ENCODE measurements around the gene AKT3.

AKT3 gene

GRCh38 chr1:243497939-243498681, 351.9 kb downstream of the AKT3 start:
- Histone ChIP-seq H3K9me3 (ENCODE audit: insufficient read depth, low read depth, low read length) (no peaks in the 10 kb centered on the region), H3K9me2 (replicated peaks; ENCODE audit: low read depth, low read length) (no peaks in the 10 kb centered on the region), H3K36me3 (ENCODE audit: insufficient read depth, low read length) (0 out of 2 replicates have a peak, but pooled peaks cover 2% of the 10 kb centered on the region), H3K79me2 (ENCODE audit: insufficient read depth, low read length) (no peaks in the 10 kb centered on the region), H3K4me2 (ENCODE audit: low read depth, low read length, poor library complexity, severe bottlenecking) (no peak overlapping the region), H3K9ac (ENCODE audit: low read depth, low read length, poor library complexity, severe bottlenecking) (no peak overlapping the region), H3K4me1 (ENCODE audit: insufficient read depth, low read length, poor library complexity, severe bottlenecking) (no peaks in the 10 kb centered on the region), H4K20me1 (ENCODE audit: insufficient read depth, low read length, poor library complexity, severe bottlenecking) (no peaks in the 10 kb centered on the region), H2AFZ (ENCODE audit: low read length) (no peak overlapping the region), H3K27me3 (ENCODE audit: insufficient read depth, low read length, poor library complexity, severe bottlenecking) (no peaks in the 10 kb centered on the region), H3K4me3 (ENCODE audit: low read length, poor library complexity, severe bottlenecking) (no peak overlapping the region), H3F3A (ENCODE audit: low read depth) (no peaks in the 10 kb centered on the region)
- TF ChIP-seq EZH2phosphoT487 (IDR thresholded peaks at IDR 0.05; ENCODE audit: borderline replicate concordance): no peak
- TF ChIP-seq CTCF (conservative IDR thresholded peaks at IDR 0.05; ENCODE audit: low read length): no peak

DNA sequence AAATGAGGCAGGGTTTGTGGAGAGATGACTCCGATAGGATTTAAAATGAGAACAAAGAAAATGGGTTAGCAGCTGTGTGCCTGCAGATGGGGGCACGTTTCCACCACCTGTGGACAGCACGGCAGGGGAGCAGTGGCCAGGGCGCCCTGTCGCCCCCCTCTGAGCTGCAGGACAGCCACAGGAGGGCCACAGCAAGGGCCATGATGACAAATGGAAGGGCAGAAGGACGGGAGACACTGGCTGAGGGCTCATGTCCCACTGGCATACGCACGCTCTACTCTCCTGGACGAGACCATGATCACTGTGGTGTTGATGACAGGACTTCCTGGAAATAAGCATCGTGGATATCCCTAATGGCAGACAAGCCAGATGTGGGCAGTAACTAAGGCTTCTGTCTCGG, 353.2 kb downstream of the AKT3 start:
- no peak overlapping the region for H3K4me3 ChIP-seq (ENCODE audit: low read length, poor library complexity, severe bottlenecking)
- H3K9me2 ChIP-seq (replicated peaks; ENCODE audit: low read depth, low read length): no peaks in the 10 kb centered on the region
- TF ChIP-seq CTCF (conservative IDR thresholded peaks at IDR 0.05; ENCODE audit: low read length): no peak
- TF ChIP-seq EZH2phosphoT487 (IDR thresholded peaks at IDR 0.05; ENCODE audit: borderline replicate concordance): no peak
- no peaks in the 10 kb centered on the region for H3K79me2 ChIP-seq (ENCODE audit: insufficient read depth, low read length)
- no peaks in the 10 kb centered on the region for H3K27me3 ChIP-seq (ENCODE audit: insufficient read depth, low read length, poor library complexity, severe bottlenecking)
- H3K9ac ChIP-seq (ENCODE audit: low read depth, low read length, poor library complexity, severe bottlenecking): no peak overlapping the region
- H3K36me3 ChIP-seq (ENCODE audit: insufficient read depth, low read length): 0 out of 2 replicates have a peak, but pooled peaks cover 2% of the 10 kb centered on the region
- H3K4me2 ChIP-seq (ENCODE audit: low read depth, low read length, poor library complexity, severe bottlenecking): no peak overlapping the region
- H3F3A ChIP-seq (ENCODE audit: low read depth): no peaks in the 10 kb centered on the region
- H2AFZ ChIP-seq (ENCODE audit: low read length): no peak overlapping the region
- no peaks in the 10 kb centered on the region for H3K9me3 ChIP-seq (ENCODE audit: insufficient read depth, low read depth, low read length)
- no peaks in the 10 kb centered on the region for H3K4me1 ChIP-seq (ENCODE audit: insufficient read depth, low read length, poor library complexity, severe bottlenecking)
- H4K20me1 ChIP-seq (ENCODE audit: insufficient read depth, low read length, poor library complexity, severe bottlenecking): no peaks in the 10 kb centered on the region

DNA sequence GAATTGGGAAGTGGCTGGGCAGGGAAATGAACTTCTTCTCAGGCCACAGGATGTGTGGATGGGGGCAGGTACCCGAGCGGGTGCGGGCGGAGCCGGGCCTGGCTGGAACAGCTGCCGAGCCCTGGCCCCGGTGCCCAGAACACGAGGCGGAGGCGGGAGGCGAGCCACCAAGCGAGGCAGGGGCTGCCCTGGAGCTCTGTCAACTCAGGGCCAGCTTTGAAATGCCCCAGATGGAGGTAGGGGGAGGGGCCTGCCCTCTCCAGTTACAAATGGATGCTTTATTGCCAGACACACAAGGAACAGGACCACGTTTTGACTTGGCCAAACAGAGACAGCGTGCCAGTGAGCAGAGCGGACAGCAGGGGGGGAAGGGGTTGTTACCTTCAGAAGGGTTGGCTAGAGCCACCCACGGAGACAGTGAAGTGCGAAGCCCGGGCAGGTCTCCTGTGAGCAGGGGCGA, 353.8 kb downstream of the AKT3 start:
- Histone ChIP-seq H4K20me1 (ENCODE audit: insufficient read depth, low read length, poor library complexity, severe bottlenecking) (no peaks in the 10 kb centered on the region), H3K27me3 (ENCODE audit: insufficient read depth, low read length, poor library complexity, severe bottlenecking) (no peaks in the 10 kb centered on the region), H3K4me1 (ENCODE audit: insufficient read depth, low read length, poor library complexity, severe bottlenecking) (no peaks in the 10 kb centered on the region), H3F3A (ENCODE audit: low read depth) (no peaks in the 10 kb centered on the region), H3K36me3 (ENCODE audit: insufficient read depth, low read length) (0 out of 2 replicates have a peak, but pooled peaks cover 2% of the 10 kb centered on the region), H3K9me2 (replicated peaks; ENCODE audit: low read depth, low read length) (no peaks in the 10 kb centered on the region), H2AFZ (ENCODE audit: low read length) (no peak overlapping the region), H3K4me3 (ENCODE audit: low read length, poor library complexity, severe bottlenecking) (no peak overlapping the region), H3K4me2 (ENCODE audit: low read depth, low read length, poor library complexity, severe bottlenecking) (no peak overlapping the region), H3K79me2 (ENCODE audit: insufficient read depth, low read length) (no peaks in the 10 kb centered on the region), H3K9ac (ENCODE audit: low read depth, low read length, poor library complexity, severe bottlenecking) (no peak overlapping the region), H3K9me3 (ENCODE audit: insufficient read depth, low read depth, low read length) (no peaks in the 10 kb centered on the region)
- no peak for TF ChIP-seq CTCF (conservative IDR thresholded peaks at IDR 0.05; ENCODE audit: low read length)
- TF ChIP-seq EZH2phosphoT487 (IDR thresholded peaks at IDR 0.05; ENCODE audit: borderline replicate concordance): no peak
